HG02678 (cell line): ENCODE measurements around the gene PRR5L.

Source experiments
- ATAC-seq: cut with Tn5 transposase; IDR thresholded peaks from one replicate; pipeline ENCODE4 v1.9.1; 2021; ENCODE audit warnings: mild to moderate bottlenecking, moderate library complexity; ENCODE audit not compliant: unreplicated experiment

PRR5L gene

GRCh38 chr11:36354221-36355003 is 58.3 kb downstream of the PRR5L start:
- ATAC-seq: peak; percentile 88

- peak; percentile 64 for ATAC-seq
Observed at GRCh38 chr11:36356201-36356600, 60.1 kb downstream of the PRR5L start.

DNA sequence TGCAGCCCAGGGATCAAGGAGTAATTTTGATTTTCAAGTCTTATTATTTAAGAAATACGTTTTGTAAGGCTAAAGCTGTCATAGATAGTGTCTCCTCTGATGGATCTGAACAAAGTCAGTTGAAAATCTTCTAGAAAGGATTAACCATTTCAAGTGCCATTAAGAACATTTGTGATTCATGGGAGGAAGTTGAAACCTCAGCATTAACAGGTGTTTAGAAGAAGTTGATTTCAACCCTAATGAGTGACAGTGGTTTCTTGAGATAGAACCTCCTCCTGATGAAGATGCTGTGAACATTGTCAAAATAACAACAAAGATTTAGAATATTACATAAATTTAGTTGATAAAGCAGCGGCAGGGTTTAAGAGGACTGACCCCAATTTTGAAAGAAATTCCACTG is 61.7 kb downstream of the PRR5L start:
- no peak for ATAC-seq

DNA sequence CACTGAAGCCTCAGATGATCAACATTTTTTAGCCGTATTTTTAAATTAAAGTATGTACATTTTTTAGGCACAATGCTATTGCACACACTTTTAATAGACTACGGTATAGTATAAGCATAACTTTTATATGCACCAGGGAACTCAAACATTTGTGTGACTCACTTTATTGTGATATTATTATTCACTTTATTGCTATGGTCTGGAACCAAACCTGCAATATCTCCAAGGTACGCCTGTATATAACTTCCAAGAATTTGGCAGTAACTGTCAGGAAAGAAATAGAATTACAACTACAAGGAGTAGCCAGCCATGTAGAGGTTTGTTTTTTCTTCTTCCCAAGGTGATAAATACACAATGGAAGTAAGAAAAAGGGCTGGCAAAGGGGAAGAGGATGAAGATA is 62.3 kb downstream of the PRR5L start:
- ATAC-seq: no peak

GRCh38 chr11:36360318-36360717 is 64.2 kb downstream of the PRR5L start:
- no peak for ATAC-seq

- no peak for ATAC-seq
Observed at GRCh38 chr11:36360826-36361415, 64.8 kb downstream of the PRR5L start.

DNA sequence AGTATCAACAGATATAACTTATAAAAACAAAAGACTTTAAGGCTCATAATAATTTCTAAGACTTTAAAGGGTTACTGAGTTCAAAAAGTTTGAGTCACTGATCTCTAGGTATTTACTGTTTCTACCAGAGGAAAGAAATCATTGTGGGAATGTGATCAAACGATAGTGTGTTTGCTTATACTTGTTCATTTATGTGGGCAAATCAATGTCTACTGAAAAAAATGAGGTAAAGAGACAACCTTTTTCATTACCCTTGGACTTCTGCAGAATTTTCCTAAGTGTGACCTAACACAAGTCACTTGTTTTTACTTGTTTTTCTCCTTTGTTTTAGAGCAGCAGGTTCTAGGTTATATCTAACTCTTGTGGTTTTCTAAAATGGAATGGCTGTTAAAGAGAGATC is 65.4 kb downstream of the PRR5L start:
- ATAC-seq: no peak

- no peak for ATAC-seq
Observed at GRCh38 chr11:36361901-36362391, 65.9 kb downstream of the PRR5L start.

- no peak for ATAC-seq
Observed at GRCh38 chr11:36362902-36363301, 66.8 kb downstream of the PRR5L start.

GRCh38 chr11:36363361-36364268 is 67.5 kb downstream of the PRR5L start:
- ATAC-seq: peak; percentile 47

GRCh38 chr11:36364551-36365325 is 68.7 kb downstream of the PRR5L start:
- no peak for ATAC-seq

DNA sequence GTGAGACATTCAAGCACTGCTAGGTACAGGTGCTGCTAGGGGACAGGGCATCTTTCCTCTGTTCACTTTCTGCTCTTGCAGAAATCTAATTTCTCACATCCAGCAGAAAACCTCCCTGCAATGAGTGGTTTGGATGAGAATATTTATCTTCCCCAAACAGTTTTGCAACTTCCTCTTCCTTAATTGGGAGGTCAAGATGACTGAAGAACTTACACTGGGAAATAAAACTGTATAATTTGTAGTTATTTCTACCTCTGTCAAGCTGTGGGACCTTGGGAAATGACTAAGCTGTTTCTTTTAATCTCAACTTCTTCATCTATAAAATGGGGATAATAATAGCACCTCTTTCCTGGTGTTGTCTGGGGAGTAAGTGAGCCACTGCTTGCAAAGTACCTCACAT is 69.8 kb downstream of the PRR5L start:
- no peak for ATAC-seq

DNA sequence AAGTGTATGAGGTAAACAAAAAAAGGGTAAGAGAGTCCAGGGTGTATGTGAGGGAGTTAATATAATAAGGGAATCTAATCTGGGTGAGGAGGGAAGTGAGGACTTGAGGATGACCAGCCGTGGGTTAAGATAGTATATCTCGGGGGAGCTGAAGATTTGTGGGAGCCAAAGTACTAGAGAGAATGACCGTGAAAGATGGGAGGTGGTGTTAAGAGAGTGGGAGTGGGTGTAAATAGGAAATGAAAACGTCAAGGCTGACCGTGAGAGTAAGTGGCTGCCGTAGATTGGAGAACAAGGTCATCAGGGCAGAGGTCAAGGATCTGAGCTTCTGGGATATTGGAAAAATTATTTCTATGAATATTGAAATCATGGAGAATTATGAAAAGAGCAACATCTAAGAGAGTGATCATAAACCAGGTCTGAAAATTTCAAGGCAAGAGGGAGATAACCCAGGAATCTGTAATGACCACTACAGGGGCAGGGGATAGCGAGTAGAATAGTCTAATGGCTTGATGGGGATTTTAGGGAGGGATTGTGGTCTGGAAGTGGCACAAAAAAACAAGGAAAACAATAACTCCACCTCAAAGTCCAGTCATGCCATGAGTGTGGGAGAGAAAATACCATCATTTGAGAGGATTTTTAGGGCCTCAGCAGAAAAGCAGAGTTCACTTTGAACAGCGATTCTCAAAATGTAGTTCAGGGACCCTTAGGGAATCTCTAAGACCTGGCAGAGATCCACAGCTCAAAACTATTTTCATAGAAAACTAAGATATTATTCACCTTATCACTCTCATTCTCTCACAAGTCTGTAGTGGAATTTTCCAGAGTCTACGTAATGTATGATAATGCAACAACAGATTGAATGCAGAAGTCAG is 72.0 kb downstream of the PRR5L start:
- no peak for ATAC-seq

- no peak for ATAC-seq
Observed at GRCh38 chr11:36371181-36371580, 75.1 kb downstream of the PRR5L start.

DNA sequence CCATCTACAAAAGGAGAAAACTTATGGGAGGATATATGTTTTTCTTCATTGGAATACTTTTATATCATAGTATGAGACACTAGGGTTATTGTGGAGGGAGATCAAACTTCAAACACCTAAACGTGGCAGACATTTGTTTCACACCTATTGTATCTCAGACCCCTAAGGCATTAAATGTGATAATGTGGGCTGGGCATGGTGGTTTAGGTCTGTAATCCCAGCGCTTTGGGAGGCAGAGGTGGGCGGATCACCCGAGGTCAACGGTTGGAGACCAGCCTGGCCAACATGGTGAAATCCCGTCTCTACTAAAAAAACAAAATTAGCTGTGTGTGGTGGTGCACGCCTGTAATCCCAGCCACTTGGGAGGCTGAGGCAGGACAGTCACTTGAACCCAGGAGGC is 75.5 kb downstream of the PRR5L start:
- no peak for ATAC-seq

DNA sequence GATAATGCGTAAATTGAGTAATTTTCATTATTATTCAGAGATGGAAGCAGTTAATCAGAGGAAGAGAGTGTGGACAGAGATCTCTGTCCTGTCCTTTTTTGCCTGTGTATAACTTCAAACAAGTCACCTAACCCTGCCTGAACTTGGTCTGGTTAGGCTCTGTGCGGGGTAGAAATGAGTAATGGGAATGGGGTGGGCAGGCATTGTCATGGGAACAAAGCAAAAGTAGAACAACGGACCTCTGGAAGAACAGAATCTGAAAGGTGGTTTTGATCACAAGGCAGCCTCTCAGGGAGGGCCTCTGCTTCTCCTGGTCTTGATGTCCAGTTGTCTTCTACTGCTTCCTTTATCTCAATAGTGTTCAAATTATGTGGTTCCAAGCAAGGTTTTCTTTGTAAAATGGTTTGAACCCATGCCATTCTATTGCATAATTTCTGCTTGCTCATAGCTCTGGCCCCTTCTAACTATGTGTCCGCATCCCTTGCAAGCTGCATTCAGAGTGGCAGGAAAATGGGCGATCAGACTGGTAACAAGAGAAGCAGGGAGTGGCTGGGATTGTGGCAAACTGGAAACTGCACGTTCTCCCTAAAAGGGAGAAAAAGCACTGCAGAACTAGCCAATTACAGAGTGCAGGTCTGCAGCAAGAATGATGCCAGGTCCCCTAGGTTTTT is 76.1 kb downstream of the PRR5L start:
- ATAC-seq: no peak

GRCh38 chr11:36373016-36374010 is 77.2 kb downstream of the PRR5L start:
- no peak for ATAC-seq

DNA sequence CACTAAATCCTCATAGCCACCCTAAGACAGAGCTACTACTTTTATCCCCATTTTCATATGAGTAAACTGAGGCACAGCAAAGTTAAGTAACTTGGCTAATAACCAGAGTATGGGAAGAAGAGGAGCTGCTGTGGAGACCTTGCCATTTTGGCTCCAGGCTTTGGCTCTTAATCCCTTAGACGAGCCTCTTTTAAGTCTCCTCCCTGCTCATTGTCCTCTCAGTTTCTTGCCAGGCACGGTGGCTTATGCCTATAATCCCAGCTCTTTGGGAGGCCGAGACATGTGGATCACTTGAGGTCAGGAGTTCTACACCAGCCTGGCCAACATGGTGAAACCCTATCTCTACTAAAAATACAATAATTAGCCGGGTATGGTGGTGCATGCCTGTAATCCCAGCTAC is 78.6 kb downstream of the PRR5L start:
- no peak for ATAC-seq
